MCF 10A (cell line): ENCODE measurements around the gene PECR. TPM values are rescaled to one million over a fixed set of nuclear protein-coding genes. Genes with fewer than 3 reads are reported as not detected.

ENCODE experiments used
- BruUV-seq: library from RNA; stranded (reverse); fragments of 400-500 nt; replicated peaks from 2 replicates; lab custom pipeline; 2021; lab: Mats Ljungman, UMichigan
- CTCF ChIA-PET: fragments of 300-600 bp; sonication (Branson Sonifier 250); formaldehyde crosslinking; extraction: SDS; loops from one replicate; lab custom pipeline; 2021; ENCODE audit warnings: antibody characterized with exemption, inconsistent platforms; lab: Yijun Ruan, JAX
- POLR2A ChIA-PET: fragments of 300-600, 350-650 bp; sonication (Branson Sonifier 250); formaldehyde crosslinking; extraction: SDS; loops from one replicate; lab custom pipeline; 2020; ENCODE audit warnings: antibody characterized with exemption, inconsistent platforms; lab: Yijun Ruan, JAX
- DNase-seq: peaks from one replicate; pipeline ENCODE4 v3.0.0-alpha.2; 2018; ENCODE audit not compliant: unreplicated experiment
- H3K27ac Mint-ChIP-seq: one replicate; pipeline ENCODE4 v1.8.0; 2022; ENCODE audit warnings: mild to moderate bottlenecking, low read depth, mixed read lengths; ENCODE audit not compliant: unreplicated experiment
- H3K27me3 Mint-ChIP-seq: one replicate; pipeline ENCODE4 v1.8.0; 2022; ENCODE audit warnings: mixed read lengths; ENCODE audit not compliant: insufficient read depth, unreplicated experiment
- H3K36me3 Mint-ChIP-seq: one replicate; pipeline ENCODE4 v1.8.0; 2022; ENCODE audit warnings: mild to moderate bottlenecking, moderate library complexity, mixed read lengths; ENCODE audit not compliant: insufficient read depth, unreplicated experiment
- H3K4me1 Mint-ChIP-seq: one replicate; pipeline ENCODE4 v1.8.0; 2022; ENCODE audit warnings: mixed read lengths; ENCODE audit not compliant: insufficient read depth, unreplicated experiment
- H3K4me3 Mint-ChIP-seq: one replicate; pipeline ENCODE4 v1.8.0; 2022; ENCODE audit warnings: mild to moderate bottlenecking, moderate library complexity, mixed read lengths; ENCODE audit not compliant: unreplicated experiment
- H3K9me3 Mint-ChIP-seq: one replicate; pipeline ENCODE4 v1.8.0; 2022; ENCODE audit warnings: mixed read lengths; ENCODE audit not compliant: unreplicated experiment
- intact Hi-C: fragments of 100-400 bp; cut with micrococcal nuclease; formaldehyde crosslinking; loops from 2 replicates; pipeline ENCODE4 v1.14.1; 2022
- total RNA-seq: library from RNA; stranded (reverse); gene quantifications from 2 replicates; pipeline ENCODE4 v1.2.3, GENCODE V29; 2022
- TF ChIP-seq, protein P1 (sequence below): fragments of 200-600 bp; IDR thresholded peaks from one replicate; pipeline ENCODE4 v1.8.0; 2022; ENCODE audit warnings: antibody characterized with exemption, mild to moderate bottlenecking; ENCODE audit not compliant: unreplicated experiment

The PECR gene
- total RNA-seq, 1 experiment from 2014 or later: 8.3 TPM

DNA sequence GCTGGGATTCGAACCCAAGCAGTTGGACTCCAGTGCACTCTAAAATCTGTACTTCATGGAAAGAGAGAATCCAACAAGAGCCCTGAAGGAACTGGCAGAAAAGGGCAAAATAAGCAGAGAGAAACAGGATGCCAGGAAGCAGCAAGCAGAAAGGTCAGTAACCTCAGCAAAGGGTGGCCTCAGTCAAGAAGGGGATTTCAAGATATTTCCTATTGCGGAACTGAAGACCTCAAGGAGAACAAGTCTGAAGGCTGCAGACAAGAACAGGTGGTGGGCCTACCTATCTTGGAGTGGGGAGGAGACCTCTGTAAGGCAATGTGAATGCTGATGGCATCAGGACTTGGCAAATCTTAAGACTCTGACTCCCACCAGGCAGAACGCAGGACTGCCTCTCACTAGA is 48.2 kb downstream of the PECR start:
- POLR2A ChIA-PET: interaction anchor here (0.6 kb wide), 1 partner anchor 16 kb away, joined by 3 read pairs; no protein-coding TSS in a partner anchor
- intact Hi-C loops: loop anchor here (10.0 kb wide), 1 partner anchor 71 kb away; the partner anchor contains the start of gene XRCC5
- TF ChIP-seq, protein P1, sequence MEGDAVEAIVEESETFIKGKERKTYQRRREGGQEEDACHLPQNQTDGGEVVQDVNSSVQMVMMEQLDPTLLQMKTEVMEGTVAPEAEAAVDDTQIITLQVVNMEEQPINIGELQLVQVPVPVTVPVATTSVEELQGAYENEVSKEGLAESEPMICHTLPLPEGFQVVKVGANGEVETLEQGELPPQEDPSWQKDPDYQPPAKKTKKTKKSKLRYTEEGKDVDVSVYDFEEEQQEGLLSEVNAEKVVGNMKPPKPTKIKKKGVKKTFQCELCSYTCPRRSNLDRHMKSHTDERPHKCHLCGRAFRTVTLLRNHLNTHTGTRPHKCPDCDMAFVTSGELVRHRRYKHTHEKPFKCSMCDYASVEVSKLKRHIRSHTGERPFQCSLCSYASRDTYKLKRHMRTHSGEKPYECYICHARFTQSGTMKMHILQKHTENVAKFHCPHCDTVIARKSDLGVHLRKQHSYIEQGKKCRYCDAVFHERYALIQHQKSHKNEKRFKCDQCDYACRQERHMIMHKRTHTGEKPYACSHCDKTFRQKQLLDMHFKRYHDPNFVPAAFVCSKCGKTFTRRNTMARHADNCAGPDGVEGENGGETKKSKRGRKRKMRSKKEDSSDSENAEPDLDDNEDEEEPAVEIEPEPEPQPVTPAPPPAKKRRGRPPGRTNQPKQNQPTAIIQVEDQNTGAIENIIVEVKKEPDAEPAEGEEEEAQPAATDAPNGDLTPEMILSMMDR: no peak
- peaks cover 15% of the 10 kb centered on the region for H3K4me1 Mint-ChIP-seq
- CTCF ChIA-PET: interaction anchor here (0.6 to 5.3 kb wide), 24 partner anchors 8 to 1069 kb away, joined by 3 to 70 read pairs (median 6); partner anchors contain the start of genes PECR and TMEM169
- H3K36me3 Mint-ChIP-seq: peaks cover 1% of the 10 kb centered on the region
- no peak overlapping the region for H3K4me3 Mint-ChIP-seq
- H3K27me3 Mint-ChIP-seq: no peaks in the 10 kb centered on the region
- no peak for DNase-seq
- BruUV-seq: no TSS peak
- no peaks in the 10 kb centered on the region for H3K9me3 Mint-ChIP-seq
- H3K27ac Mint-ChIP-seq: no peak overlapping the region

DNA sequence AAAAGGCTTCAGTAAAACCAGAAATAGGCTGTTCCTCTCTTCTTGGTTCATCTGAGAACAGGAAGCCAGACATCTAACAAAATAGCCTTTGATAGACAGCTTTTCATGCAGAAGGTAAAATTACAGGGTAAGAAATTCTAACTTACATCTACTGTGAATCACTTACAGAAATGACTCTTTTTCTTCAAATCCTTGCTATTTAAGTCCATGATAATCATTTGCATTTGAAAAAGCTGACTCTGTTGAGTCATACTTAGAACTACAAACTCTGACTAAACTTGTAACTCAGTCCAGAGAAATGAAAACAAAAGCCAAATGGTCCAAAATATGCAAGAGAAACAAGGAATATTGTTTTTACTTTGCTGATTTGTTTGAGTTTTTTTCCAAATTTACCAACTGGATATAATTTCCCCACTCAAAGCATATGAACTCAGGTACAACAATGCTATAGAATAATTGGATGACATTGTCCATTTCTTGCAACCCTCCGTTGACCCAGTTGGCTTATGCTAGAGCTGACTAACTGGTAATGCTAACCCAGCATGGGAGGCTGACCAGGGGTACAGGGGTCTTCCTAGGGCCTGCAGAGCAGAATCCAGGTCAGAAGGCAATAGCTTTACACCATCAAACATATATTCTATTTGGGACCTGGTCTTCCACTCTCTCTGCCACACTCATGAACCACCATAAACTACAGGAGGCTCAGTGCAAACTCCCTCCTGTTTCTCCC is 49.5 kb downstream of the PECR start:
- Mint-ChIP-seq H3K4me1 (peaks cover 15% of the 10 kb centered on the region), H3K27me3 (no peaks in the 10 kb centered on the region), H3K36me3 (peaks cover 7% of the 10 kb centered on the region), H3K9me3 (no peaks in the 10 kb centered on the region), H3K27ac (no peak overlapping the region), H3K4me3 (no peak overlapping the region)
- intact Hi-C loops: loop anchor here (10.0 kb wide), 1 partner anchor 73 kb away; the partner anchor contains the start of gene XRCC5
- no TSS peak for BruUV-seq
- ChIA-PET POLR2A (interaction anchor here (0.7 kb wide), 1 partner anchor 14 kb away, joined by 3 read pairs; no protein-coding TSS in a partner anchor), CTCF (interaction anchor here (0.7 to 5.3 kb wide), 11 partner anchors 8 to 82 kb away, joined by 3 to 70 read pairs (median 4); partner anchors contain the start of genes PECR and TMEM169)
- DNase-seq: no peak
- TF ChIP-seq, protein P1: no peak

DNA sequence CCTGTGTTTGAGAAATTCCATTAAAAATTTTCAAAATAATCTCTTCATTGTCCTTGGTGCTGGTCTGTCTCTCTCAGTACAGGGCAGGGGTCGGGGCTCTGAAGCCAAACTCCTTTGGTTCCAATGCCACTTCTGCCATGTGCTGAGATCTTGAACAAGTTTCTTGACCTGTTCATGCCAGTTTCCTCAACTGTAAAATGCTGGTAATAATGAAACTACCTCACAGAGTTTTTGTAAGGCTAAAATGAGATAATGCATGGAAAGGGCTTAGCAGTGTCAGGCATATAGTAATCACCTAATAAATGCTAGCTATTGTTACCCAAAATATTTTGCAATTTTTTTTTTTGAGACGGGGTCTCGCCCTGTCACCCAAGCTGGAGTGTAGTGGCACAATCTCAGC is 51.4 kb downstream of the PECR start:
- TF ChIP-seq, protein P1: no peak
- H3K4me3 Mint-ChIP-seq: no peak overlapping the region
- POLR2A ChIA-PET: no interaction called here
- H3K27me3 Mint-ChIP-seq: no peaks in the 10 kb centered on the region
- peaks cover 15% of the 10 kb centered on the region for H3K4me1 Mint-ChIP-seq
- BruUV-seq: no TSS peak
- intact Hi-C loops: loop anchor here (10.0 kb wide), 1 partner anchor 75 kb away; the partner anchor contains the start of gene XRCC5
- DNase-seq: no peak
- peaks cover 7% of the 10 kb centered on the region for H3K36me3 Mint-ChIP-seq
- no peaks in the 10 kb centered on the region for H3K9me3 Mint-ChIP-seq
- H3K27ac Mint-ChIP-seq: no peak overlapping the region
- CTCF ChIA-PET: interaction anchor here (0.6 to 1.4 kb wide), 3 partner anchors 12 to 390 kb away, joined by 3 to 4 read pairs (median 3); no protein-coding TSS in a partner anchor

DNA sequence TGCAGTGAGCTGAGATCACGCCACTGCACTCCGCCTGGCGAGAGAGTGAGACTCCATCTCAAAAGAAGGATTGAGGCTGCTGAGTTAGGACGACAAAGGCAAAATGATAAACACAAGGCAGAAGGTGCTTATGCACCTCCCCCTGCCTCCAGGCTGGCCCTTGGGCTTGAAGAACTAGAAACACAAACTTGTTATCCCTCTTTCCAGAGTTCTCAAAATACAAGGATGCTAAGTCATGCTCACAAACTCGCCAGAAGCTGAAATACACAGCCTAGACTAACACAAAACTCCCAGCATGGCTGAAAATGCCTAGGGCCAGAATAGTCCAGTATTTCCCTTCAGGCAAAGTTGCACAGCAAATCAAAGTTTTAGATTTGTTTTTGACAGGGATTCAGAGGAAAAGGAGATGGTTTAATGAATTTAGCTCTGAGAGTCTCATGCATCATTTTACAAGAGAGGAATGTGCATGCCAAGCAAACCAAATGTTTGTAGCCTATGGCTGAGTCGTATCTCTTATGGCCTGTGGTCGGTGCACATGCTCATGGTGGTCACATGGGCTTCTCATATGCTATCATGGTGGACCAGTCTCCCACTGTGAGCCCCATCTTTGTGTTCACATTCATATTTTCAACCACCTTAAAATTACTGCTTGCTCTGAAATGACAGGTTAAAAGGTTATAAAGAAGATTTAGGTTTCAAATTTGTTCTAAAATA is 52.0 kb downstream of the PECR start:
- Mint-ChIP-seq H3K27ac (no peak overlapping the region), H3K36me3 (peaks cover 7% of the 10 kb centered on the region), H3K4me1 (peaks cover 15% of the 10 kb centered on the region), H3K4me3 (no peak overlapping the region), H3K27me3 (no peaks in the 10 kb centered on the region), H3K9me3 (no peaks in the 10 kb centered on the region)
- TF ChIP-seq, protein P1: no peak
- CTCF ChIA-PET: no interaction called here
- no peak for DNase-seq
- intact Hi-C loops: loop anchor here (10.0 kb wide), 1 partner anchor 75 kb away; the partner anchor contains the start of gene XRCC5
- no TSS peak for BruUV-seq
- POLR2A ChIA-PET: no interaction called here
